GDM1 (cell line): ENCODE results near the gene HS2ST1.

Experiments
- DNase-seq: peaks from one replicate; lab custom pipeline; 2025; lab: John Stamatoyannopoulos, UW

Gene HS2ST1

DNA sequence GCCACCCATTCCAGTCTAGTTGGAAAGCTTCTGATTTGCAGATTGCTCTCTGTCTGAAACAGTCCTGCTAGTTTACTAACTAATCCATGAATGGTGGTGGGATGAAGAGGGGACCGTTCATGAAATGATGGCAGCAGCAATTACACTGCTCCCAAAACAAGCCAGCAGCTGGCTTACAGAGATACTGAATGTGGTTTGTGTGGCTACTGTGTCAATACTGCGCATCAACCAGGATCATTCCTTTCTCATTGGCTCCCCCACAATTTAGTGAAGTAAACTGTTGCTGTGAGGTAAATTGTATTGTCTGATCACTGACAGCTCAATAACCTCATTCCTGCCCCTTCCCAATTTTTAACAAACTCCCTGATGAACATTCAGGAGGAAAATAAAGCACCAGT, 222.9 kb downstream of the HS2ST1 start:
- no peak for DNase-seq

DNA sequence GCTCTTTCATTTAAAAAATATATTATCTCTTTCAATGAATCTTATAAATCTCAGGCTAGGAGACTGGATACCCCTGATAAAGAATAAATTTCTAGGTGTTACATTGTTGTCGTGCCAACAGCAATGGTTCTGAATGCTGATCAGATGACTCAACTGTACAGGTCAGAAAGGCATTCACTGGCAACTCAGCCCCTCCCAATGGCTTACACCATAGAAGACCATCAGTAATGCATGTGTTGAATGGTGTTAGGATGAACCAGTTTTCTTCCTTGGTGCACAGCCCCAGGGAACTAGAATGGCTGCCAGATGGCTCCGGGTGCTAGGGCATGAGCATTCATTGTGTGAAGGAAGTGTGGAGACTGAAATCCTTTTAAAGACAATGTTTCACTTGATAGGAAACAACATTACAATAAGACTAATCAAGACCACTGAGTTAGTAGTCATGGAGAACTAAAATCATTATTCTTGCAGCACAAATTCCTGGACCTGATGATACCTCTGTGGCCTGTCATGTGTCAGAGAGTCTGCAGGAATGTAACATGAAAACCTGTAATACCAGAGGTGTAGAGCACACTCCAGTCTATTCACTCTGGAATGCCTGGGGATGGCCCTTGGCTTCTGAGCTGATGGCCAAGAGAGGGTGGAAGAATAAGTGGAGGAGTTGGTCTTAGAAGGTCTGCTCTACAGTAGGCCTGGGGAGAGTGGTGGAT, 226.6 kb downstream of the HS2ST1 start:
- no peak for DNase-seq

DNA sequence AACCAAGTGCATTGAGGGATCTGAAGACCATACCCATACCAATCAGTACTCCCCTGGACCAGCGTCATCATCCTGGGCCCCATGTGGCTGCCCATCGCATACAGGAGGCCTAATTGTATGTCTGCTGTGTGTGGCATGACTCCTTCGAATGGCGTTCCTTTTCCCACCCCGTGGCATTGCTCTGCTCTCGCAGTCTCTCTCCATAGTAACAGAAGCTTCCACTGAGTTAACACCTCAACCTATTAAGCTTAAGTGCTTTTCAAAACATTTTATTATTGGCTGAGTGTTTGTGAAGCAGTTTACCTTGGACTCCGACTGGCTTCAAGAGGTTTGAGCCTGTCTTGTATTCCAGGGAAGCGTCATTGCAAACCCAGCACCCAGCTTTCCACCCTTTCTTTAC, 227.1 kb downstream of the HS2ST1 start:
- no peak for DNase-seq

DNA sequence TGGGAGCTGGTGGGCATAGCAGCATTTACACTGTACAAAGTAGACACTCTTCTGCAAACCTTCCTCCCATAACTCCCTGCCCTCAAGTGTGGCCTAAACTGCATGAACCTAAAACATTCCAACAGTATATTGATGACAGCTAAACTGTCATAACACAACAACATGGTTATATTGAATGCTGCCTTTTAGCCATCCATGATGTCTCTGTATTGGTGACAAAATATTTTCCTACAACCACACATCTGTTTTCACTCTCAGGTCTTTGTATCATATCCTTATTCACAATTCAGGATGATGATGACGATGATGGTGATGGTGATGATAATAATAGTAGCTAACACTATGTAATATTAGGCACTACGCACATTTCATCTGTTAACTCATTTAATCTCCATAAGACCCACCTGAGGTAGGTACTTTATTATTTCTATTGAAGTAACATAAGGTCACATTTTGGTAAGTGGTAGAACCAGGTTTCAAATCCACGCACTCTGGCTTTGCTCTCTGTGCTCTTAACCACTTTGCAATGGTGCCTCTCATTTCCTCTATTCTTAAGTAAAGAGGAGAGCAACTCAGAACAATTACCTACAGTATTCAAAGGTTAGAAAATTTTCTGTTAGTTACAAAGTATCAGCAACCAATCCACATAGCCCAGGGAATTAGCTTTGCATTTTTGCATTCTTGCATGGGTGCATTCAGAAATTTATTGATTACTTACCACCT, 229.1 kb downstream of the HS2ST1 start:
- no peak for DNase-seq

DNA sequence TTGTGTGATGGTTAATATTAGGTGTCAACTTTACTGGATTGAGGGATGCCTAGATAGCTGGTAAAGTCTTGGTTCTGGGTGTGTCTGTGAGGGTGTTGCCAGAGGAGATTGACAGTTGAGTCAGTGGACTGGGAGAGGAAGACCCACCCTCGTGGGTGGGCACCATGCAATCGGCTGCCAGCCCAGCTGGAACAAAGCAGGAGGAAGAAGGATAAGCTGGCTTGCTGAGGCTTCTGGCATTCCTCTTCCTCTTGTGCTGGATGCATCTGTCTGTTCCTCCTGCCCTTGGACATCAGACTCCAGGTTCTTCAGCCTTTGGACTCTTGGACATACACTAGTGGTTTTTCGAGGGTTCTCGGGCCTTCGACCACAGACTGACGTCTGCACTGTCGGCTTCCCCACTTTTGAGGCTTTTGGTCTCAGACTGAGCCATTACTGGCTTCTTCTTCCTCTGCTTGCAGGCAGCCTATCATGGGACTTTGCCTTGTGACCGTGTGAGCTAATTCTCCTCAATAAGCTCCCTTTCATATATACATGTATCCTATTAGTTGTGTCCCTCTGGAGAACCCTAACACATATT, 230.0 kb downstream of the HS2ST1 start:
- DNase-seq = no peak

DNA sequence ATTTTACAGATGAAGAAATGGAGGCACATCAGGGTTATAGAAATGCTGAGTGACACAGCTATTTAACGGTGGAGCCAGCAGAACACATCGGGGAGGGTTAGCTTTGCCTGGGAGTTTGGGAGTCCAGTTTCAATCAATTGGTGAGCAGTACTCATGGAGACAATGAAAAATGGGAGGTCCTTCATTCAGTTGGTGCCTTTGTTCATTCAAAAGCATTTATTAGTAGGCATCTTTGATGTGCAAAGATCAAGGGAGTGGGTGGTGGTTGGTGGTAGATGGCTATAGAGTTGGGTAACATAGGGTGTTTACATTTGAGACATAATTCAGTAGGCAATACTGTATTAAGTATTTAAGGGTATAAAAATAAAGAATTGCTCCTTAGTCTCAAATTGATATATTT, 230.5 kb downstream of the HS2ST1 start:
- DNase-seq = no peak

DNA sequence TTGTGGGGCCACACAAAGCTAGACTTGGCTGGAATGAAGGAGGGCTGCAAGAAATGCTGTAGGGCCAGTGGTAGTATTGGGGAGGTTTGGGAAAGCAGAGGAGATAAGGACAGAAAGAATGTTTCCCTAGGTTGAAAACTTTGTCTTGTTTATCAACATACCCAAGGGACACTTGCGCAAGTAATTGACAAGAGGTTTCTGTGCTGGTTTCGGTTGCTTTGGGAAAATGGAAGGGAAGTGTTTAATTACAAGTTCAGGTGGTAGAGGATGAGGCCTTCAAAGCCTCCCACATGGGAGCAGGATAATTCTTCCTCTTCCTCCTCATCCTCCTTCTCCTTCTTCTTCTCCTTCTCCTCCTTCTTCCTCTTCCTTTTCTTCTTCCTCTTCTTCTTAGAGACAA, 232.1 kb downstream of the HS2ST1 start:
- no peak for DNase-seq

DNA sequence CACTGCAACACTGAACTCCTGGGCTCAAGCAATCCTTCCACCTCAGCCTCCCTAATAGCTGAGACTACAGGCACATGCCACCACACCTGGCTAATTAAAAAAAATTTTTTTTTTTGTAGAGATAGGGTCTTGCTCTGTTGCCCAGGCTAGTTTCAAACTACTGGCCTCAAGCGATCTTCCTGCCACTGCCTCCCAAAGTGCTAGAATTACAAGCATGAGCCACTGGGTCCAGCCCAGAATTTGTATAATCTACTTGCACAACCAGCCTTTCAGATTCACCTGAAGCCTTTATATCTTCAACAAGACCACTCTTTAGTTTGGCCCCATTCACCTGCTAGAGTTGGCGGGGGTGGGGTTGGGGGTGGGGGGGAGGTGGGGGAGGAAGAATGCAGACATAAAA, 232.6 kb downstream of the HS2ST1 start:
- DNase-seq = no peak

DNA sequence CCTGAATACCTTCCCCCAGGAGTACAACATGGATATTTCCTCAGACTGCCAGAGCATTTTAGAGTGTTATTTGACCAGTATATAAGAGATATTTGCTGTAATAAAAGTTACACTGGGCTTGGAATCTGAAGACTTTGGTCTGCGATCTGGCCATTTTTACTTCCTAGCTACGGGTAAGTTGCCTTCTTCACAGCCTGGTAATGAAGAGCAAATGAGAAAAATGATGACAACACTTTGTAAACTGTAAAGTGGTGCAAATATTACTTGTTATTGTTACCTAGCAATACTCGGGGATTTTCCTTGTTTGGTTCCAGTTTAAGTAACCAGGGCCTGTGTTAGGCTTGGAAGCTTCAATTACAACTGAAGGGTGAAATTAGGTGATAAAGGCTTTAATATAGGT, 233.4 kb downstream of the HS2ST1 start:
- no peak for DNase-seq

DNA sequence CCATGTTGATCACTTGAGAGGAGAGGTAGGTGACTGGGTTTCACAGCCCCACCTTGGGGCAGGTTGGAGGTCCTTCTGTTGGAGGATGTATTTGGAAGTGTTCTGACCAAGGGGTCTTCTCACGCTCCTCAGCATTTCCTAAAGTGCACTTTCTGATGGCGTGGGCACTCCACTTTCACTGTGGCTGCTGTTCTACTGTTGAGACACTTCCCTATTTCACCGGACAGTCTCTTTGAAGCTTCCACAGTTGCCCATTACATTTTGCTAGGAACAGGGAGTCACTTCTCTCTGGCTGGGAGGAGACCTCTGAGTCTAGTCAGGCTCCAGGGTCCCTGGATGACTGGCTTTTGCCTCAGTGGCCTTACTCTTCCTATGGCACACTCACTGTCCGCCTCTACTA, 234.2 kb downstream of the HS2ST1 start:
- no peak for DNase-seq

DNA sequence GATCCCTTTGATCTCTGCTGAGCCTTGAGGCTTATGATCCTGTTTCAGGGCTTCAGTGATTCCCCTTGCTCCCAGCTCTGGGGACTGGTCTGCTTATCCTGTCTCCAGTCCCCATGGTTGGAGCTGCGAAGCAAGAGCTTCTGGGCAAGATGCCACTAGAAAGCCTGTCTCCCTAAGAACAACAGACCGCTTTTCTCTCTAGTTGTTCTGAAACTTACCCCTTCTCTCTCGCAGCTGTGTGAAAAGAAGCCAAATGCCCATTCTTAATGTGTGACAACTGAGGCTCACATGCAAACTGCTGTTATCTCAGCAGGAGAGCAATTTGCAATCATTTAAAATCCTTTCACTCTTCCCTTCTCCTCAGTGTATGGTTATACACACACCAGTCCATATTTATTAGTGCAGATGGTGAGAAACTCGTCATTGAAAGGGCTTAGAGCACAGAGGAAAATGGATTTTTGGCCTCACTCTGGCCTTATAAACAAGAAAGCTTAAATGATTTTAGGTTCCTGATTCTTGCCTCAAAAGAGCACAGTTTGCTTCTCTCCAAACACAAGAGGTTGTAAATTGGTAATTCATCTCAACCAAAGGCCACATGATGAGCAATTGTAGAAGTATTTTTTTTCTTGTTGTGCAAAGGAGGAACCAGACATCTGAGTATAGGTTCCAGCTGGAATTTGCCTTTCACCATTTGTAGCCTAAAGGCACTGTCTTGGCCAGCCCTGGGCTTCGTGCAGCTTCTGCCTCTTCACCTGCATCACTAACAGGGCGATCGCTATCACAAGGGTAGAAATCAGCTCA, 235.0 kb downstream of the HS2ST1 start:
- no peak for DNase-seq

DNA sequence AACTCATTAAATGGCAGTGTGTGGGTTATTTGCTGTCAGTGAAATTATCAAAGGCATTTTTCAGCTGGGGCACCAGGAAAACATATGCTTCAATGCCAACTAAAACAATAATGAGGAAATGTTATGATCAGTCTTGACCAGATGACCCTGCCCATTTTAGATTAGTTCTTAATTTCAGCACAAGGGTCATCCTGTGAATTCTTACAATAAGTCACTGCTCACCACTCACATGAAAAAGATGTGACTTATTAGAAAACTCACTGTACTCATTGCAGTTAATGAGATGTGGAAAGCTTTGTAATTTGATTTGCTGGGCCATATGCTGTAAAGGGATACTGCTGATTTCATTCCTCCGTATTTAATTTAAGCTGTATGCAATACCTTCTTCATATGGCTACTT, 235.7 kb downstream of the HS2ST1 start:
- no peak for DNase-seq

DNA sequence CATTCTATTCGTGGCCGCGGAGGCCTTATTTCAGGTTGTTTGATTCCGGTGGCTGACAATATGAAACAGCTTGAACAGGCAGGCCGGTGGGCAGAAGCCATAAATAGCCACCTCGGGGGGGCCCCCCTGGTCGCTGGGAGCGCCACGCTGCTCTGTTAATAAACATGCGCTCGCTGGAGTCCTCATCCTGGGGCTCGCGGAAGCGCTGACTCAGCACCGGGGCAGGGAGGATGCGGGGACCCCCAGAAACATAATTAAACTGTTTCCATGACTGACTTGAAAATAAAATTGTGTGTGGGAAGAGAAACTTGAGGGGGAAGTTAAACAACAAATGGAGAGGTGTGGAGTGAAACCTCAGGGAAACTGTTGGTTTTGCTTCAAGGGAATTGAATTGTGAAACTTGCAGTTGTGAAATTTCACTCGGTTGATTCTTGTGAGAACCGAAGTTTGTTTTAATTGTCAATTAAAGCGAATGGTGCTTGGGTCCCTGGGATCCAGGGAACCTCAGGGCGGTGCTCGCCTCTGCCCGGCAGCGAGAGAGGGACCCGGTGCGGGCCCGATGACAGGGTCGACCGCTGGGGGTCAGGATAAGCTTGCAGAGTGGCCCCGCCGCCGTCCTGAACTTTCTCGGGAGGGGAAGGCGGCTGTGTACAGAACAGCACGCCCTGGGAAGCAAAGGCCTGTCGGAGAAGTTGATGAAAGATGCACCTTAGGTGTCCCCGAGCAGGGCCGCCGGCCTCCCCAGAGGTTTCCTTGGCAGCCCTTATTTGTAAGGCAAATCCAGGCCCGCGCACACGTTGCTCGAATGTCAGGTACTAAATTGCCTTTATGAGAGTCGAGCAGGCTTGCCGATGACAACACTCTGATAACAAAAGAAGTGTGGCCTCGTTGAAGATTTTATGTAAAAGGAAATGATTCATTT, 237.3 kb downstream of the HS2ST1 start:
- peak; percentile 12 for DNase-seq

DNA sequence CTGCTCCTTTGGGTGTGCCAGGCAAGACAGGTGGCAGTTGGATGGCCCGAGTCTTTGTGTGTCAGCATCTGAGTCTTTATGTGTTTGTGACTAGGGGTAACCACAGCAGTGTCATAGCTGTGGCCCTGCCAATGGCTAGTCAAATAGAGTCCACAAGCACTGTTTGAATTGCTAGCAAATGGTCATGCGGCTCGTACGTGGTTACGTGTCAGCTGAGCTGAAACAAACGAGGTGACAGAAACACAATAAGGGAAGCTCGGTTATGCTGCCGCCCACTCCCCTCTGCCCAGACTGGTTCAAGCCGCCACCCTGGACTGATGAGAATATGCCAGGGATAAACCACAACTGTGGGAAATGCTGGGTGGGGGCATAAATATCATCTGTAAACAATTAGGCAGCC, 239.9 kb downstream of the HS2ST1 start:
- no peak for DNase-seq

DNA sequence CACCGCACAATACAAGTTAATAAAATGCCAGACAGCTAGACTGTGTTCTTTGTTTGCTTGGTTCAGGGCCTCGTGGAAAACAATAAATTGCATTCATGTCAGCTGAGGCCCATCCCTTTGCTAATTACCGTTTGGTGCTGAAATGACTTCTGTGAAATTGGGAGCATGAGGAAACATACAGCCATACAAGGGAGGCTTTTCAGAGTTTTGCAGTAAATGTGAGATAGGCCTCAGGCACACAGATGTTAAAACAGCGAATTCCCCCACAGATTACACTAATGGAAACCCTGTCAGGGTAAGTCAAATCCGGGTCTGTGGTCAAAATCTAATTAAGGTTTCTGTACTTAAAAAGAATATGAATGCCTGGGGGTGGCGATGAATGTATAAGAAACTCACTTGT, 240.7 kb downstream of the HS2ST1 start:
- DNase-seq = no peak

DNA sequence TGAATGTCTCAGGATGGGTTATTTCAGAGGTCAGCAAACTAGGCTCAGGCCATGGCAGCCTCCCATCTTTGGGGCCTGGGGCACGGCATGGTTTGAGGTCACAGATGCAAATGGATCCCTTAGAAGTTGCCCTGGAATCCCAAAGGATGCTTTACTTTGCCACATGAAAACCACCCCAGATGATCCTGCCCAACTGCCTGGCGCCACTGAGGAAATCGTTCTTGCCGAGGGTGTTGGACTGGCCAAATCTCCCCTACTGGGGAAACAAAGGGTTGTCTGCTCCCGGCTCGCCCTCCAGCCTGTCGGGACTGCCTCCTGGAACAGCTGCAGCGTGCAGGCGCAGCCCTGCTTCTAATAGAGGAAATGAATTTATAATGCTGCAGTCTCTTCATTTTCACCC, 241.2 kb downstream of the HS2ST1 start:
- no peak for DNase-seq

DNA sequence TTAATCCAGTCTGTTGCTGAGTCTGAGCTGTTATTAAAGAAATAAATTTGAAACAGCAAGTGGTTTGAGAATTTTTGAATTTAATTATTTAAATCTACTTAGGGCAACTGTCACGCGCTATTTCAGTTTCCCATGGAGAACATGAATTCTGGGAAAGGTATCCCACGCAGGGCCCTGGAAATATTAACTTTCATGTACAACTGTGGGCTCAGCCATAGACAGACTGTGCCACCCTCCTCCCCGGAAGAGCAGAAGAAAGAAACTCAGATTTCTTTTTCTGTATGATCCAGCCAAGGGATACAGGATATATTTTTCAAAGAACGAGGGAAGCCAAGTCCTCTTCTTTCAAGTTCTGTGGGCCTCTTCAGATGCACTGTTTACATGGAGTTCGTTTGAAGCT, 241.7 kb downstream of the HS2ST1 start:
- DNase-seq = no peak

DNA sequence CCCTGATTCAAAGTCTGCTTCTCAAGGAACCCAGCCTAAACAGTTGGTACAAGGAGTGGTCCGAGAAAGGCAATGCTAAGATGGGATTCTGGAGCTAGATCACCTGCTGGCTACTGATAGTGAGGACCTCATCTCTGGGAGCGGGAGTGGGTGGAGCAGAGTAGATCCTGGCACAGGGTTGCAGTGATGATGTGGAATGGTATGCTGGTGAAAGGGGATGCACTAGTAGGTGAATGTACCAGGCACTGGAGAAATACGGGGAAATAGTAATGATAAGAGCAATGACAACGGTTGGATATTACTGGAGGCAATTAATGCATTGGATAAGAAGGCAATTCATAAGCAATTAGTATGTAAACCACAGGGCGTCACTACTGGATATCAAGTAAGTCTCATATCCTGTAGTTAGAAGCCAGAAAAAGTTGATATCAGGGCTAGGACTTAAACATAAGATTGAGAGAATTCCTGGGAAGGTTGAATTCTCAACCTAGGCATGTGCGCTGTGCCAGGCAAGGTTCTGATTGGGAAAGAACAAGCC, 245.0 kb downstream of the HS2ST1 start:
- DNase-seq = no peak
